ENCODE measurements around the gene TIFAB.

TIFAB gene

DNA sequence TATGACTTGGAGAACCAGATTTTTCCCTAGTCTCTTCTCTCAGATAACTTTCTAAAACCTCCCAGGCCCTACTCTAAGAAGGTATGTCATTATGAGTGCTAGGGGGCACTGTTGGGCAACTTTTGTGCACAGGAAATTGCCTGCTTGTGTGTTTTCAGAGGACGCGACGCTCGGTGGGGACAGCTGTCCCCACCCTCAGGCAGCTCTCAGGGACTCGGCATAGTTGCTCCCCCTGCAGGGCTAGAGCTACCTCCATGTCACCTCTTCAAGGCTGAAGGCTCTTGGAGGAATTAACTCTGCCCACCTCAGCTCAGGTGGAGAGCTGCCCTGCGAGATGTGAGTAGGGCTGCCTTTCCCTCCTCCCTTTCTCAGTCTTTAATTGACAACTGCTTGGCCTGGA lies 10.2 kb upstream of the TIFAB start:
- no peak overlapping the region for H4K8ac ChIP-seq (ENCODE audit: low read depth, low read length)
- peaks cover 12 to 65% (median 64%) of the 10 kb centered on the region in 3 experiments for H3K27me3 ChIP-seq (ENCODE audit: control insufficient read depth in 3 of 3, insufficient read depth in 3 of 3, low read depth in 1 of 3, low read length in 3 of 3)
- H3K36me3 ChIP-seq (replicated peaks in 1 of 2; ENCODE audit: control insufficient read depth in 2 of 2, insufficient read depth in 2 of 2, low read length in 2 of 2), result peaks cover 0 to 2% of the 10 kb centered on the region in 2 donors
- no CpG with 5 or more reads among the region's 6 CpGs for WGBS, 2 donors (ENCODE audit: extremely low coverage in 2 of 2, insufficient read length in 2 of 2, insufficient replicate concordance in 1 of 2)
- H3K4me1 ChIP-seq (ENCODE audit: control insufficient read depth in 2 of 2, insufficient read depth in 1 of 2, low read depth in 1 of 2, low read length in 2 of 2), result peaks cover 4 to 9% of the 10 kb centered on the region in 2 donors
- H3K14ac ChIP-seq (ENCODE audit: low read length), result no peak overlapping the region
- H3K27ac ChIP-seq (replicated peaks; ENCODE audit: low read length), result no peak overlapping the region
- H3K4ac ChIP-seq (ENCODE audit: low read length), result no peak overlapping the region
- no peak overlapping the region for H2BK5ac ChIP-seq (ENCODE audit: low read length)
- peak overlapping the region; percentile 9 for H2AFZ ChIP-seq (ENCODE audit: low read length)
- no peak overlapping the region for H3K9ac ChIP-seq (ENCODE audit: low read depth, low read length, poor library complexity)
- no peak overlapping the region for H3K23ac ChIP-seq (ENCODE audit: low read depth, low read length, poor library complexity)
- H2BK12ac ChIP-seq (ENCODE audit: low read length), result no peak overlapping the region
- no peak overlapping the region for H4K91ac ChIP-seq (ENCODE audit: low read depth, low read length, poor library complexity)
- H3K9me3 ChIP-seq (replicated peaks in 1 of 2; ENCODE audit: control insufficient read depth in 2 of 2, insufficient read depth in 1 of 2, low read depth in 1 of 2, low read length in 2 of 2), result no peaks in the 10 kb centered on the region
- H3K79me1 ChIP-seq (ENCODE audit: low read depth, low read length), result no peaks in the 10 kb centered on the region
- H2BK120ac ChIP-seq (ENCODE audit: low read depth, low read length), result no peak overlapping the region
- no peak overlapping the region for H3K18ac ChIP-seq (ENCODE audit: low read length)
- DNase-seq (ENCODE audit: low spot score), result peak; percentile 77
- H3K4me3 ChIP-seq (ENCODE audit: low read length in 2 of 2), result no peak overlapping the region
- no peak overlapping the region for H3K4me2 ChIP-seq (ENCODE audit: insufficient read depth, low read length, poor library complexity, severe bottlenecking)
- no peak overlapping the region for H2AK5ac ChIP-seq (ENCODE audit: low read depth, low read length)
- H2BK15ac ChIP-seq (ENCODE audit: low read length), result no peak overlapping the region

DNA sequence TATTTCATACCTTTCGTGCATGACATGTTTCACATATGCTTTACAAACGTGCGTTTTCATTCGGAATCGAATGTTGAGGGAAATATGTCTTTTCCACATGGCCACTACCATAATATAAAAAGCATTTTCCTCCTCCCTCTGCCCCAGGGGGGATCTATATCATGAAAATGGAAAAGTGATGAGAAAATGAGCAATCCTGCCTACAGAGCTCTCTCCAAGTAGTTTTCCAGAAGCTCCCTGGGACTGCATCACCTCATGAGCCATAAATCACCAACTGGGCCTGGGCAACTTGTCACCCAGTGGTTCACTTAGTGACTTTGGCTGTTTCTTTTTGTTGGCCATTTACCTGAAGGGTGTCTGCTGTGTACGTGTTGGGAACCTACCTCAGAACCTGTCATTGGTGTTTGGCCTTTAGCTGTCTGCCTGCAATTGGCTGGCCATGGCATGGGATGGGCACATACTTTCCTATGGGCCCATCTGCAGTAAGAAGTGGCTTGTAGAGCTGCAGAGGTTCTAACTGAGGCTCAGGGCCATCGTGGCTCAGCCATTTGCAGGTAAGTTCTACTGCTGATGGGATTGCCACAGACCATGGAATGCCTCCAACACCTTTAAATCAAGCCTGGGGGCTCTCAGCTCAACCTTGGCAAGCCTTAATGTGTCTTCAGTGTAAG lies 9.5 kb upstream of the TIFAB start:
- Histone ChIP-seq H3K9ac (ENCODE audit: low read depth, low read length, poor library complexity) (no peak overlapping the region), H3K27ac (replicated peaks; ENCODE audit: low read length) (no peak overlapping the region), H4K8ac (ENCODE audit: low read depth, low read length) (no peak overlapping the region), H3K4ac (ENCODE audit: low read length) (no peak overlapping the region), H3K14ac (ENCODE audit: low read length) (no peak overlapping the region), H3K9me3 (replicated peaks in 1 of 2; ENCODE audit: control insufficient read depth in 2 of 2, insufficient read depth in 1 of 2, low read depth in 1 of 2, low read length in 2 of 2) (no peaks in the 10 kb centered on the region), H2BK5ac (ENCODE audit: low read length) (no peak overlapping the region), H2AK5ac (ENCODE audit: low read depth, low read length) (no peak overlapping the region), H3K4me1 (ENCODE audit: control insufficient read depth in 2 of 2, insufficient read depth in 1 of 2, low read depth in 1 of 2, low read length in 2 of 2) (peaks cover 2 to 4% of the 10 kb centered on the region in 2 donors), H4K91ac (ENCODE audit: low read depth, low read length, poor library complexity) (no peak overlapping the region), H3K23ac (ENCODE audit: low read depth, low read length, poor library complexity) (no peak overlapping the region), H3K4me3 (ENCODE audit: low read length in 2 of 2) (no peak overlapping the region), H3K27me3 (ENCODE audit: control insufficient read depth in 3 of 3, insufficient read depth in 3 of 3, low read depth in 1 of 3, low read length in 3 of 3) (peaks cover 8 to 58% (median 58%) of the 10 kb centered on the region in 3 experiments), H2AFZ (ENCODE audit: low read length) (no peak overlapping the region), H3K79me1 (ENCODE audit: low read depth, low read length) (no peaks in the 10 kb centered on the region), H2BK12ac (ENCODE audit: low read length) (no peak overlapping the region), H2BK120ac (ENCODE audit: low read depth, low read length) (no peak overlapping the region), H3K4me2 (ENCODE audit: insufficient read depth, low read length, poor library complexity, severe bottlenecking) (no peak overlapping the region), H2BK15ac (ENCODE audit: low read length) (no peak overlapping the region), H3K18ac (ENCODE audit: low read length) (no peak overlapping the region), H3K36me3 (replicated peaks in 1 of 2; ENCODE audit: control insufficient read depth in 2 of 2, insufficient read depth in 2 of 2, low read length in 2 of 2) (no peaks in the 10 kb centered on the region)
- WGBS, 2 donors (ENCODE audit: extremely low coverage in 2 of 2, insufficient read length in 2 of 2, insufficient replicate concordance in 1 of 2), result no CpG with 5 or more reads among the region's 7 CpGs
- no peak for DNase-seq (ENCODE audit: low spot score)

DNA sequence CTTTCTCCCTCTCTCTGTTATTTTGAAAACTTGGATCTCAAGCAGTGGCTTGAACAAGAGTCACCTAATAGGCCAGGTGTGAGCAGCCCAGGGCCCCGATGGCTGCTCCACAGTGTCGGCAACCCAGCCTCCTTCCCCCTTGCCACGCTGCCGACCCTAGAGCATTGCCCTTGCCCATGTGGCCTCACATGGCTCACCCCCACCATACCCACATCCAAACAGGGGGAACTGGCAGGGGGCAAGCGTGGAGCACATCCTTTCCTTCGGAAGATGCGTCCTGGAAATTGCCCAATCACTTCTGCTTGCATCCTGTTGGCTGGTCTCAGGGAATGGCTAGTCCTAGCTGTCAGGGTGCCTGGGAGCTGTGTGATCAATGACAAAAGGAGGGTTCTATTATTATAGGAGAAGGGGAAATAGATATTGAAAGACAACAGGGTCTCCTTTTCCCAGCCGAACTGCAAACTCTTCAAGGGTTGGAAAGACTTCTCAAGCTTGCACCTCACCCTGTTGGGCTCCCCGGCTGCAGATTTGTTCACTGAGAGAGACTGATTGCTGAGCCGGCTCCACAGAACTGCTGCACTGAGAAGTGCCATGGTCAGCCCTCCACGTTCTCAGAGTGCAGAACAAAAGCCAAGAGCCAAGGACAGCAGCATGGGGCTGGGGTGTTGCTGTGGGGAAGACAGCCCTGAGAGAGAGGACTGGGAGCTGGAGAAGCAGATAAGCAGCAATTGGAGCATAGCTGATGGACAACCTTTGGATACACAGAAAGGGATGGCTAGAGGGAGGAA lies 8.3 kb upstream of the TIFAB start:
- Histone ChIP-seq H3K4me2 (ENCODE audit: insufficient read depth, low read length, poor library complexity, severe bottlenecking) (no peak overlapping the region), H2BK5ac (ENCODE audit: low read length) (no peak overlapping the region), H3K14ac (ENCODE audit: low read length) (peak overlapping the region; percentile 38), H4K8ac (ENCODE audit: low read depth, low read length) (no peak overlapping the region), H3K27me3 (ENCODE audit: control insufficient read depth in 3 of 3, insufficient read depth in 3 of 3, low read depth in 1 of 3, low read length in 3 of 3) (peaks cover 4 to 53% (median 47%) of the 10 kb centered on the region in 3 experiments), H2BK12ac (ENCODE audit: low read length) (no peak overlapping the region), H3K36me3 (replicated peaks in 1 of 2; ENCODE audit: control insufficient read depth in 2 of 2, insufficient read depth in 2 of 2, low read length in 2 of 2) (no peaks in the 10 kb centered on the region), H3K4me1 (ENCODE audit: control insufficient read depth in 2 of 2, insufficient read depth in 1 of 2, low read depth in 1 of 2, low read length in 2 of 2) (no peaks in the 10 kb centered on the region), H3K4ac (ENCODE audit: low read length) (no peak overlapping the region), H3K18ac (ENCODE audit: low read length) (no peak overlapping the region), H3K4me3 (ENCODE audit: low read length in 2 of 2) (no peak overlapping the region), H3K9ac (ENCODE audit: low read depth, low read length, poor library complexity) (peak overlapping the region; percentile 2), H3K79me1 (ENCODE audit: low read depth, low read length) (no peaks in the 10 kb centered on the region), H3K23ac (ENCODE audit: low read depth, low read length, poor library complexity) (no peak overlapping the region), H3K27ac (replicated peaks; ENCODE audit: low read length) (no peak overlapping the region), H3K9me3 (replicated peaks in 1 of 2; ENCODE audit: control insufficient read depth in 2 of 2, insufficient read depth in 1 of 2, low read depth in 1 of 2, low read length in 2 of 2) (no peaks in the 10 kb centered on the region), H2BK15ac (ENCODE audit: low read length) (no peak overlapping the region), H2BK120ac (ENCODE audit: low read depth, low read length) (peak overlapping the region; percentile 4), H2AK5ac (ENCODE audit: low read depth, low read length) (no peak overlapping the region), H2AFZ (ENCODE audit: low read length) (no peak overlapping the region), H4K91ac (ENCODE audit: low read depth, low read length, poor library complexity) (no peak overlapping the region)
- DNase-seq (ENCODE audit: low spot score), result no peak
- no CpG with 5 or more reads among the region's 11 CpGs for WGBS, 2 donors (ENCODE audit: extremely low coverage in 2 of 2, insufficient read length in 2 of 2, insufficient replicate concordance in 1 of 2)

DNA sequence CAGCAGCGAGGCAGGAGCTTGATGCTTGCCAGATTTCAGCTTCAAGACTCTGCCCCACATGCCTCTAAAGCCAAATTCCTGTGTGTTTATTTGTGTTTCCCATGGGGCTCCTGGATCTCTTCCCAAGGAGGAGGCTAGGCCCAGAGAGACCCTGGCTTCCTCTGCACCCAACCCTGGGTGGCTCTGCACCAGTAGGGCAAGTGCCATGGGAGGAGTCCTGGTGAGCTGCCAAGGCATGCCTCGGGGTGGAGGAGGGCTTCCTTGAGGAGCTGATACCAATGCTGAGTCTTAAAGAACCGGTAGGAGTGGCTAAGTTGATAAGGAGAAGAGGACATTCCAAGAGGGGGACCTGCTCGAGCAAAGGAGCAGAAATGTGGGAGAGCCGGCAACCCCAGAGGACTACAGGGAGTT lies 6.8 kb upstream of the TIFAB start:
- Histone ChIP-seq H3K9ac (ENCODE audit: low read depth, low read length, poor library complexity) (no peak overlapping the region), H3K4ac (ENCODE audit: low read length) (no peak overlapping the region), H3K27me3 (ENCODE audit: control insufficient read depth in 3 of 3, insufficient read depth in 3 of 3, low read depth in 1 of 3, low read length in 3 of 3) (peaks cover 0 to 37% (median 32%) of the 10 kb centered on the region in 3 experiments), H3K27ac (replicated peaks; ENCODE audit: low read length) (no peak overlapping the region), H2AFZ (ENCODE audit: low read length) (no peak overlapping the region), H3K18ac (ENCODE audit: low read length) (no peak overlapping the region), H2BK120ac (ENCODE audit: low read depth, low read length) (no peak overlapping the region), H3K36me3 (replicated peaks in 1 of 2; ENCODE audit: control insufficient read depth in 2 of 2, insufficient read depth in 2 of 2, low read length in 2 of 2) (no peaks in the 10 kb centered on the region), H4K91ac (ENCODE audit: low read depth, low read length, poor library complexity) (no peak overlapping the region), H2BK12ac (ENCODE audit: low read length) (no peak overlapping the region), H3K9me3 (replicated peaks in 1 of 2; ENCODE audit: control insufficient read depth in 2 of 2, insufficient read depth in 1 of 2, low read depth in 1 of 2, low read length in 2 of 2) (no peaks in the 10 kb centered on the region), H3K4me1 (ENCODE audit: control insufficient read depth in 2 of 2, insufficient read depth in 1 of 2, low read depth in 1 of 2, low read length in 2 of 2) (no peaks in the 10 kb centered on the region), H4K8ac (ENCODE audit: low read depth, low read length) (no peak overlapping the region), H2BK15ac (ENCODE audit: low read length) (no peak overlapping the region), H2BK5ac (ENCODE audit: low read length) (no peak overlapping the region), H3K4me2 (ENCODE audit: insufficient read depth, low read length, poor library complexity, severe bottlenecking) (no peak overlapping the region), H3K79me1 (ENCODE audit: low read depth, low read length) (no peaks in the 10 kb centered on the region), H3K23ac (ENCODE audit: low read depth, low read length, poor library complexity) (no peak overlapping the region), H3K14ac (ENCODE audit: low read length) (no peak overlapping the region), H3K4me3 (ENCODE audit: low read length in 2 of 2) (no peak overlapping the region), H2AK5ac (ENCODE audit: low read depth, low read length) (no peak overlapping the region)
- no CpG with 5 or more reads among the region's 5 CpGs for WGBS, 2 donors (ENCODE audit: extremely low coverage in 2 of 2, insufficient read length in 2 of 2, insufficient replicate concordance in 1 of 2)
- no peak for DNase-seq (ENCODE audit: low spot score)
